Neural progenitor cell (in vitro differentiated cells): ENCODE data around the gene CNNM3. TPM values are rescaled to one million over a fixed set of nuclear protein-coding genes. Genes with fewer than 3 reads are reported as not detected.

Source experiments
- DNase-seq: peaks from one replicate; pipeline ENCODE4 v3.0.0-alpha.2; 2016; ENCODE audit warnings: low spot score
- H2AFZ ChIP-seq: fragments of 200-600 bp; sonication (generic); replicated peaks from 2 replicates; pipeline ENCODE4 v1.6.1; 2016; ENCODE audit warnings: antibody characterized with exemption
- H3F3A ChIP-seq: fragments of 200-600 bp; sonication (generic); 2 replicates; pipeline ENCODE4 v1.6.1; 2016; ENCODE audit warnings: antibody characterized with exemption, low read depth
- H3K27ac ChIP-seq: fragments of 200-600 bp; sonication (generic); 2 replicates; pipeline ENCODE4 v1.5.1; 2016; ENCODE audit warnings: mild to moderate bottlenecking
- H3K27me3 ChIP-seq: fragments of 200-600 bp; sonication (generic); 2 replicates; pipeline ENCODE4 v1.6.1; 2016; ENCODE audit warnings: mild to moderate bottlenecking, moderate library complexity
- H3K36me3 ChIP-seq: fragments of 200-600 bp; sonication (generic); 2 replicates; pipeline ENCODE4 v1.5.1; 2016
- H3K4me1 ChIP-seq: fragments of 200-600 bp; sonication (generic); 2 replicates; pipeline ENCODE4 v1.6.1; 2016; ENCODE audit warnings: mixed run types
- H3K4me2 ChIP-seq: fragments of 200-600 bp; sonication (generic); 2 replicates; pipeline ENCODE4 v1.6.1; 2016
- H3K4me3 ChIP-seq: fragments of 200-600 bp; sonication (generic); 2 replicates; pipeline ENCODE4 v1.5.1; 2016
- H3K79me2 ChIP-seq: fragments of 200-600 bp; sonication (generic); 2 replicates; pipeline ENCODE4 v1.6.1; 2016; ENCODE audit warnings: low read depth
- H3K9ac ChIP-seq: fragments of 200-600 bp; sonication (generic); 2 replicates; pipeline ENCODE4 v1.6.1; 2016
- H3K9me3 ChIP-seq: fragments of 200-600 bp; sonication (generic); 2 replicates; pipeline ENCODE4 v1.5.1; 2016; ENCODE audit warnings: low read depth
- H4K20me1 ChIP-seq: fragments of 200-600 bp; sonication (generic); 2 replicates; pipeline ENCODE4 v1.6.1; 2016; ENCODE audit warnings: low read depth
- H3K27ac Mint-ChIP-seq: 3 replicates; pipeline ENCODE4 v1.8.0; 2021; ENCODE audit warnings: mixed read lengths
- H3K27me3 Mint-ChIP-seq: 2 replicates; pipeline ENCODE4 v1.8.0; 2022; ENCODE audit warnings: low read depth, mild to moderate bottlenecking, inconsistent platforms, moderate library complexity, mixed read lengths; ENCODE audit not compliant: insufficient read depth
- H3K36me3 Mint-ChIP-seq: 3 replicates; pipeline ENCODE4 v1.8.0; 2021; ENCODE audit warnings: mixed read lengths
- H3K4me1 Mint-ChIP-seq: 3 replicates; pipeline ENCODE4 v1.8.0; 2021; ENCODE audit warnings: mixed read lengths
- H3K4me3 Mint-ChIP-seq: 3 replicates; pipeline ENCODE4 v1.8.0; 2021; ENCODE audit warnings: mild to moderate bottlenecking, moderate library complexity, mixed read lengths
- H3K9me3 Mint-ChIP-seq: 3 replicates; pipeline ENCODE4 v1.8.0; 2020; ENCODE audit warnings: mixed read lengths
- EZH2 ChIP-seq: fragments of 200-600 bp; sonication (generic); IDR thresholded peaks from 2 replicates; pipeline ENCODE4 v1.6.1; 2017; ENCODE audit warnings: antibody characterized with exemption, mild to moderate bottlenecking, moderate library complexity
- EZH2phosphoT487 ChIP-seq: fragments of 200-600 bp; sonication (generic); IDR thresholded peaks from 2 replicates; pipeline ENCODE4 v1.6.1; 2017; ENCODE audit warnings: antibody characterized with exemption
- total RNA-seq: library from RNA; depleted of rRNA; stranded (reverse); fragments of >200 nt; gene quantifications from 2 replicates; pipeline ENCODE4 v1.2.3, GENCODE V29; 2015; ENCODE audit warnings: low replicate concordance
- TF ChIP-seq, protein P1 (sequence below): fragments of 200-600 bp; sonication (generic); IDR thresholded peaks from 2 replicates; pipeline ENCODE4 v1.5.1; 2017; ENCODE audit warnings: antibody characterized with exemption, mild to moderate bottlenecking

The CNNM3 gene
- total RNA-seq, 1 donor from 2014 or later: 11.1 TPM

DNA sequence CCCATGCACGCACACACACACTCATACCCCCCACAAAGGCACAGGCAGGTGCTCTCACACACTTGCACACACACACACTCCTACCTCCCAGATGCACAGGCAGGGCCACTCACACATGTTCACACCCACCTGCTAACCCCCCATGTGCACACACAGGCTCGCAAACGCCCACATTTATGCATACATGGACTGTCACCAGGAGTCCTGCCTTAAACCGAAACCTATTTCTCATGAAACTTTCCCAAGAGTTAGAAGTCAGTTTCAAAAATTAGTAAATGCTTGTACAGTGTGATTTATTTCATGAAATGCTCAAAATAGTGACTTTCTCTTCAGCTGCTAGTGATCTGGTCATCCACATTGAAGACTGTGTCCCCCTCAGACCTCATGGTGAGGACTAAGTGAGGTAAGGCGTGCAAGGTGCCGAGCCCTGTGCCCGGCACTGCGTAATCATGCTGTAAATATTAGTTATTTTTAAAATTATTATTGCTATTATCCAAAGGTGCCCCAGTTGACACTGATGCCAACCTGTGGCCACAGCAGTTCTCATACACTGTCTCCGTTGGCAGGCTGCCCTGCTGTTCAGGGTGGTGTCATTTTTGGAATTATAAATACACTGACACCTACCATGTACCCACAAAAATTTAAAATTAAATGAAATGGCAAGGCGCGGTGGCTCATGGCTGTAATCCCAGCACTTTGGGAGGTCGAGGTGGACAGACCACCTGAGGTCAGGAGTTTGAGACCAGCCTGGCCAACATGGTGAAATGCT, 43.0 kb upstream of the CNNM3 start:
- no peak overlapping the region for H3K4me3 ChIP-seq
- H3K4me1 ChIP-seq: no peaks in the 10 kb centered on the region
- H3K27ac Mint-ChIP-seq: peak overlapping the region; percentile 88
- H3K36me3 Mint-ChIP-seq: peaks cover 3% of the 10 kb centered on the region
- no peak overlapping the region for H3K4me3 Mint-ChIP-seq
- peaks cover 12% of the 10 kb centered on the region for H3K79me2 ChIP-seq
- no peaks in the 10 kb centered on the region for H3K36me3 ChIP-seq
- H4K20me1 ChIP-seq: peaks cover 28% of the 10 kb centered on the region
- H3K27me3 ChIP-seq: no peaks in the 10 kb centered on the region
- H3F3A ChIP-seq: no peaks in the 10 kb centered on the region
- peaks cover 9% of the 10 kb centered on the region for H3K27me3 Mint-ChIP-seq
- H3K27ac ChIP-seq: no peak overlapping the region
- no peak for DNase-seq
- H3K9me3 Mint-ChIP-seq: no peaks in the 10 kb centered on the region
- TF ChIP-seq, protein P1, sequence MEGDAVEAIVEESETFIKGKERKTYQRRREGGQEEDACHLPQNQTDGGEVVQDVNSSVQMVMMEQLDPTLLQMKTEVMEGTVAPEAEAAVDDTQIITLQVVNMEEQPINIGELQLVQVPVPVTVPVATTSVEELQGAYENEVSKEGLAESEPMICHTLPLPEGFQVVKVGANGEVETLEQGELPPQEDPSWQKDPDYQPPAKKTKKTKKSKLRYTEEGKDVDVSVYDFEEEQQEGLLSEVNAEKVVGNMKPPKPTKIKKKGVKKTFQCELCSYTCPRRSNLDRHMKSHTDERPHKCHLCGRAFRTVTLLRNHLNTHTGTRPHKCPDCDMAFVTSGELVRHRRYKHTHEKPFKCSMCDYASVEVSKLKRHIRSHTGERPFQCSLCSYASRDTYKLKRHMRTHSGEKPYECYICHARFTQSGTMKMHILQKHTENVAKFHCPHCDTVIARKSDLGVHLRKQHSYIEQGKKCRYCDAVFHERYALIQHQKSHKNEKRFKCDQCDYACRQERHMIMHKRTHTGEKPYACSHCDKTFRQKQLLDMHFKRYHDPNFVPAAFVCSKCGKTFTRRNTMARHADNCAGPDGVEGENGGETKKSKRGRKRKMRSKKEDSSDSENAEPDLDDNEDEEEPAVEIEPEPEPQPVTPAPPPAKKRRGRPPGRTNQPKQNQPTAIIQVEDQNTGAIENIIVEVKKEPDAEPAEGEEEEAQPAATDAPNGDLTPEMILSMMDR: no peak
- TF ChIP-seq EZH2 (no peak), EZH2phosphoT487 (no peak)
- no peak overlapping the region for H3K9ac ChIP-seq
- no peaks in the 10 kb centered on the region for H3K9me3 ChIP-seq
- no peak overlapping the region for H3K4me2 ChIP-seq
- no peak overlapping the region for H2AFZ ChIP-seq
- peaks cover 19% of the 10 kb centered on the region for H3K4me1 Mint-ChIP-seq

DNA sequence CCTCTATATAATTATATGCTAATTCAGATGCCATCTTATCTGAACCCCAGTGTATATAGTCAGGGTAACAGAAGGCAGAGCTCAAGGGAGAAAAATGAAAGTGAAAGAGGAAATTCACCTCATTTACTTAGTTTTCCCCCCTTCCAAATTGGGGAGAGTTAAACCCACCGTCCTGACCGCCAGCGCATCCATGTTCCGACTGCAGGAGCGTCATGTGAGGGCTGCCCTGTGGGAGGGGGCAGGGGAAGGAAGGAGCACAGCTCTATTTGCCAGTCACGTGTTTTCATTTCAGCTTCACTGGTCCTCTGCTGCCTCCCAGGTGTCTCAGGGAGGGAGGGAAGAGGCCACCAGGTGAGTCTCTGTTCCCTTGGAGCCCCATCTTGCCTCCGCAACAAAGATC, 42.1 kb upstream of the CNNM3 start:
- Histone ChIP-seq H3K4me1 (no peaks in the 10 kb centered on the region), H3K9ac (no peak overlapping the region), H3K9me3 (no peaks in the 10 kb centered on the region), H3K4me2 (no peak overlapping the region), H3K36me3 (no peaks in the 10 kb centered on the region), H4K20me1 (peaks cover 22% of the 10 kb centered on the region), H3K27ac (no peak overlapping the region), H3F3A (no peaks in the 10 kb centered on the region), H3K27me3 (no peaks in the 10 kb centered on the region), H3K4me3 (no peak overlapping the region), H3K79me2 (peaks cover 12% of the 10 kb centered on the region), H2AFZ (no peak overlapping the region)
- H3K4me1 Mint-ChIP-seq: peaks cover 16% of the 10 kb centered on the region
- H3K4me3 Mint-ChIP-seq: no peak overlapping the region
- H3K27ac Mint-ChIP-seq: no peak overlapping the region
- no peaks in the 10 kb centered on the region for H3K9me3 Mint-ChIP-seq
- H3K27me3 Mint-ChIP-seq: peaks cover 3% of the 10 kb centered on the region
- H3K36me3 Mint-ChIP-seq: no peaks in the 10 kb centered on the region
- TF ChIP-seq, protein P1: no peak
- no peak for TF ChIP-seq EZH2phosphoT487
- no peak for TF ChIP-seq EZH2
- DNase-seq: no peak

DNA sequence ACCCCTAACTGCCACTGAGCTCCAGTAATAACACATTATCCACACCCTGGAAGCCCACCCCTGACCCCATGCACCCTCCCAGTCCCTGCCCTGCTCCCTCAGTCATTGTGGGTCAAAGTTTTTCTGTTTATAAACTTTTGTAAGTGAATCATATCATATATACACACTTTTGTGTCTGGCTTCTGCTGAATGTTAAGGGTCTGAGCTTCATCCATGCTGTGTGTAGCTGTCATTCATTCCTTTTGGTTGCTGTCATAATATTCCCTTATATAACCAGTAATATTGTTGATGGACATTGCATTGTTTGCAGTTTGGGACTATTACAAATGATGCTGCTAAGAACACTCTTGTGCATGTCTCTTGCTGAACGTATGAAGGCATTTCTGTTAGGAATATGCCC, 40.9 kb upstream of the CNNM3 start:
- Histone ChIP-seq H3K27me3 (no peaks in the 10 kb centered on the region), H3K27ac (no peak overlapping the region), H3K9ac (no peak overlapping the region), H3K4me3 (no peak overlapping the region), H3K4me2 (no peak overlapping the region), H3K9me3 (no peaks in the 10 kb centered on the region), H3F3A (no peaks in the 10 kb centered on the region), H3K36me3 (no peaks in the 10 kb centered on the region), H3K79me2 (peaks cover 6% of the 10 kb centered on the region), H4K20me1 (peaks cover 13% of the 10 kb centered on the region), H2AFZ (no peak overlapping the region), H3K4me1 (no peaks in the 10 kb centered on the region)
- Mint-ChIP-seq H3K9me3 (peaks cover 2% of the 10 kb centered on the region), H3K36me3 (no peaks in the 10 kb centered on the region), H3K27me3 (peaks cover 3% of the 10 kb centered on the region), H3K4me3 (no peak overlapping the region), H3K27ac (no peak overlapping the region), H3K4me1 (peaks cover 13% of the 10 kb centered on the region)
- no peak for DNase-seq
- TF ChIP-seq EZH2: no peak
- TF ChIP-seq EZH2phosphoT487: no peak

DNA sequence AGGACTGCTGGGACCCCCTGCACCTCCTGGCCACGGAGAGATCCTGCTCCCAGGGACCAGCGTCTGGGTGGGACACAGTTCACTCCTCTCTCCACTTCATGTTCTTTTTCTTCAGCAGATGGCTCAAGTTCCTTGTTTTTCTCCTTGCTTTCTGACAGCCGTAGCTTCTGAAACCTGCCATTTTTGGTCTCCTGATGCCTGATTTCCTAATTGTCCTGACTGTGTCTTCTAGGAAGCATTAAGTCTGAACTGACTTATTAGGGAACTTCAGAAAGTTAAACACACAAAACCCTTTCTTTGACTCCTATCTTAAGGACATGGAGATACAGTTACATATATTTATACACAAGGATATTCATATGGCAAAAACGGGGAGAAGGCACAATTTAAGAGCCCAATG, 32.7 kb upstream of the CNNM3 start:
- Histone ChIP-seq H3K4me2 (no peak overlapping the region), H2AFZ (no peak overlapping the region), H3K36me3 (no peaks in the 10 kb centered on the region), H3K9ac (no peak overlapping the region), H3K9me3 (no peaks in the 10 kb centered on the region), H3K27ac (no peak overlapping the region), H3F3A (no peaks in the 10 kb centered on the region), H3K4me1 (peaks cover 3% of the 10 kb centered on the region), H3K27me3 (no peaks in the 10 kb centered on the region), H3K4me3 (no peak overlapping the region), H3K79me2 (no peaks in the 10 kb centered on the region), H4K20me1 (peaks cover 6% of the 10 kb centered on the region)
- H3K4me3 Mint-ChIP-seq: no peak overlapping the region
- H3K27me3 Mint-ChIP-seq: peaks cover 2% of the 10 kb centered on the region
- TF ChIP-seq EZH2phosphoT487 (no peak), EZH2 (no peak)
- TF ChIP-seq, protein P1: no peak
- no peak overlapping the region for H3K27ac Mint-ChIP-seq
- peaks cover 8% of the 10 kb centered on the region for H3K4me1 Mint-ChIP-seq
- peaks cover 3% of the 10 kb centered on the region for H3K9me3 Mint-ChIP-seq
- no peak for DNase-seq
- no peaks in the 10 kb centered on the region for H3K36me3 Mint-ChIP-seq
